ENCODE data around the gene G3BP1. TPM values are rescaled to one million over a fixed set of nuclear protein-coding genes. Genes with fewer than 3 reads are reported as not detected.

The G3BP1 gene
- total and polyA plus RNA-seq, 8 donors: 15.1 to 138 (median 53.1) TPM

- TF ChIP-seq EP300 (IDR thresholded peaks at IDR 0.05) (no peak), CTCF (IDR thresholded peaks at IDR 0.05) (no peak), POLR2A (IDR thresholded peaks at IDR 0.05) (no peak), POLR2AphosphoS5 (IDR thresholded peaks at IDR 0.05) (no peak)
- intact Hi-C loops (cut with DNase I; ENCODE audit: low total_unique reads): no loop called here
- 69 to 79% (median 75%) methylated on average over 4 of the region's 4 CpGs for WGBS, 5 donors
- peaks cover 15 to 51% (median 49%) of the 10 kb centered on the region in 4 donors for H3K36me3 ChIP-seq
- H3K9me3 ChIP-seq: no peaks in the 10 kb centered on the region
- no peak overlapping the region for H3K4me3 ChIP-seq
- no peak overlapping the region for H3K27ac ChIP-seq
- H3K27me3 ChIP-seq: no peaks in the 10 kb centered on the region
- peaks cover 8 to 53% (median 40%) of the 10 kb centered on the region in 4 donors for H3K4me1 ChIP-seq
- DNase-seq: no peak
These were observed 14.7 kb downstream of the G3BP1 start for GRCh38 chr5:151786468-151786867.

- Histone ChIP-seq H3K9me3 (no peaks in the 10 kb centered on the region), H3K4me3 (no peak overlapping the region), H3K27me3 (no peaks in the 10 kb centered on the region), H3K27ac (no peak overlapping the region), H3K4me1 (peaks cover 0 to 40% (median 29%) of the 10 kb centered on the region in 4 donors), H3K36me3 (peaks cover 26 to 64% (median 62%) of the 10 kb centered on the region in 4 donors)
- no peak for DNase-seq
- intact Hi-C loops (cut with DNase I; ENCODE audit: low total_unique reads): no loop called here
- 78 to 87% (median 80%) methylated on average over 6 of the region's 6 CpGs for WGBS, 5 donors
- TF ChIP-seq CTCF (IDR thresholded peaks at IDR 0.05) (no peak), POLR2A (IDR thresholded peaks at IDR 0.05) (no peak), POLR2AphosphoS5 (IDR thresholded peaks at IDR 0.05) (no peak), EP300 (IDR thresholded peaks at IDR 0.05) (no peak)
These were observed 16.1 kb downstream of the G3BP1 start for GRCh38 chr5:151787817-151788216.

- no peak for DNase-seq
- Histone ChIP-seq H3K27ac (no peak overlapping the region), H3K27me3 (no peaks in the 10 kb centered on the region), H3K4me1 (peaks cover 0 to 9% (median 4%) of the 10 kb centered on the region in 4 donors), H3K4me3 (no peak overlapping the region), H3K36me3 (peaks cover 54 to 100% (median 100%) of the 10 kb centered on the region in 4 donors), H3K9me3 (no peaks in the 10 kb centered on the region)
- TF ChIP-seq CTCF (IDR thresholded peaks at IDR 0.05) (no peak), EP300 (IDR thresholded peaks at IDR 0.05) (no peak), POLR2A (IDR thresholded peaks at IDR 0.05) (no peak), POLR2AphosphoS5 (IDR thresholded peaks at IDR 0.05) (no peak)
- WGBS, 5 donors: 66 to 90% (median 75%) methylated on average over 3 of the region's 3 CpGs
- intact Hi-C loops (cut with DNase I; ENCODE audit: low total_unique reads): no loop called here
These were observed 21.6 kb downstream of the G3BP1 start for GRCh38 chr5:151793358-151793757.

GRCh38 chr5:151795426-151795825, 23.7 kb downstream of the G3BP1 start:
- Histone ChIP-seq H3K36me3 (peaks cover 63 to 100% (median 100%) of the 10 kb centered on the region in 4 donors), H3K4me1 (peaks cover 0 to 12% (median 4%) of the 10 kb centered on the region in 4 donors), H3K27ac (no peak overlapping the region), H3K4me3 (no peak overlapping the region), H3K9me3 (no peaks in the 10 kb centered on the region), H3K27me3 (no peaks in the 10 kb centered on the region)
- WGBS, 5 donors: 83 to 93% (median 90%) methylated on average over 1 of the region's 1 CpG
- intact Hi-C loops (cut with DNase I; ENCODE audit: low total_unique reads): no loop called here
- no peak for DNase-seq
- TF ChIP-seq POLR2A (IDR thresholded peaks at IDR 0.05) (no peak), POLR2AphosphoS5 (IDR thresholded peaks at IDR 0.05) (no peak), CTCF (IDR thresholded peaks at IDR 0.05) (no peak), EP300 (IDR thresholded peaks at IDR 0.05) (no peak)

All from stomach (tissue), 9 donors.